GM10266 (cell line): ENCODE data around the gene KLF15.

Source experiments
- DNase-seq: peaks from one replicate; pipeline ENCODE4 v3.0.0; 2012; ENCODE audit errors: extremely low spot score
- TF ChIP-seq, protein P1 (sequence below): IDR thresholded peaks from 2 replicates; pipeline ENCODE4 v1.5.1; 2012; ENCODE audit warnings: mild to moderate bottlenecking, low read depth; ENCODE audit not compliant: control insufficient read depth, insufficient read depth; ENCODE audit errors: missing control alignments

Gene KLF15

DNA sequence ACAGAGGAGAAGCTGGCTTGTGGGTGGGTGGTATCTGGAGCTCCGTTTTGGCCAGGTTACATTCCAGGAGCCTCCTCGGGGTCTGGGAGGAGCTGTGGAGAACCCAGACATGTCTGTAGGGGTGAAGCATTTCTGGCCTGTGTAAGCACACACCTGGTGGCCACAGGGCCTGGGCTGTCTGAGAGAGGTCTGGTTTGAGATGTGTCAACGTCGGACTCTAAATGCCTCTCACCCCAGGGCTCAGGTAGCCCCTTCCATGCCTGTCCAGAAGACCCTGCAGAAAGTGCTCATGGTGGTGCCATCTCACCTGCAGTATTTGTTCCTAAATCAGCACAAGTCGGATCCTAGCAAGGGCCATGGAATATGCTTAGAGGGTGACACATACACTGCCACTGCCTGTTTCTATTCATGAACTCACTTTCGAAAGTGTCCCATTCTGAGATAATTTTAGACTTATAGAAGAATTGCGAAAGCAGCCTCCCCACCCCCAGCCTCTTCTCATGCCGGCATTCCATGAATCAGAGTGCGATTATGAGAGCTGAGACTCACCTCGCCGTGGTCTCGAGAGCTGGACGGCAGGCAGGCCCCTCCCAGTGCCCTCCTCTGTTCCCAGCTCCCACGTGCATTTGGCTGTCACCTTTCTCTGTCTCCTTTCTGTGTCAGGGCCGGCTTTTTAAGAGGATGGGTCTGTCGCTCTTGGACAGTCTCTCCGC is 63.7 kb downstream of the KLF15 start:
- TF ChIP-seq, protein P1, sequence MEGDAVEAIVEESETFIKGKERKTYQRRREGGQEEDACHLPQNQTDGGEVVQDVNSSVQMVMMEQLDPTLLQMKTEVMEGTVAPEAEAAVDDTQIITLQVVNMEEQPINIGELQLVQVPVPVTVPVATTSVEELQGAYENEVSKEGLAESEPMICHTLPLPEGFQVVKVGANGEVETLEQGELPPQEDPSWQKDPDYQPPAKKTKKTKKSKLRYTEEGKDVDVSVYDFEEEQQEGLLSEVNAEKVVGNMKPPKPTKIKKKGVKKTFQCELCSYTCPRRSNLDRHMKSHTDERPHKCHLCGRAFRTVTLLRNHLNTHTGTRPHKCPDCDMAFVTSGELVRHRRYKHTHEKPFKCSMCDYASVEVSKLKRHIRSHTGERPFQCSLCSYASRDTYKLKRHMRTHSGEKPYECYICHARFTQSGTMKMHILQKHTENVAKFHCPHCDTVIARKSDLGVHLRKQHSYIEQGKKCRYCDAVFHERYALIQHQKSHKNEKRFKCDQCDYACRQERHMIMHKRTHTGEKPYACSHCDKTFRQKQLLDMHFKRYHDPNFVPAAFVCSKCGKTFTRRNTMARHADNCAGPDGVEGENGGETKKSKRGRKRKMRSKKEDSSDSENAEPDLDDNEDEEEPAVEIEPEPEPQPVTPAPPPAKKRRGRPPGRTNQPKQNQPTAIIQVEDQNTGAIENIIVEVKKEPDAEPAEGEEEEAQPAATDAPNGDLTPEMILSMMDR = no peak
- no peak for DNase-seq
